Measurements from ENCODE around the gene AKAP8L.

DNA sequence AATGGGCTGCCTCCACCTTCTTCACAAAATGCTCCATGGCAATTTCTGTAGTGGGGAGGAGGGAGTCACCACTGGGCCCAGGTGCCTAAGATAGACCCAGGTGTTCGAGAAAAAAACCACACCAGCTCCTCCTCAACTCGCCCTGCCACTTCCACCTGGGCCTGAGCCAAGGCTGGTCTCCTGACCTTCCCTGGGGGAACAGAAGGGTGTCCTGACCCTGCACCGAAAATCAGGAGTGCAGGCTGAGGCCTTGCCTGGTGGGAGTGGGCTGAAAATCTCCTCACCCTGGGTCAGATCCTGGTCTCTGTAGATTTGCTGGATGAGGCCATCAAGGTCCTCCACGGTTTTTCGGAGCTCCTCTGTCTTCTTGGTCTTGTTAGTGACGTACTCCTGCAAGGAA, 21.6 kb downstream of the AKAP8L start:
- TF ChIP-seq POLR2AphosphoS5 (IDR thresholded peaks at IDR 0.05; ENCODE audit: low read depth, low read length): no peak
- no peak for TF ChIP-seq POLR2A (IDR thresholded peaks at IDR 0.05; ENCODE audit: low read depth, low read length)
- no peak for TF ChIP-seq POU2F2 (IDR thresholded peaks at IDR 0.05; ENCODE audit: low read depth, low read length)
- no peak for TF ChIP-seq TAF1 (IDR thresholded peaks at IDR 0.05; ENCODE audit: low read depth, low read length)
- TF ChIP-seq PAX5 (IDR thresholded peaks at IDR 0.05; ENCODE audit: insufficient read depth, low read length, severe bottlenecking): no peak
- no peak for TF ChIP-seq SPI1 (IDR thresholded peaks at IDR 0.05; ENCODE audit: low read depth, low read length)

Data from GM12891 (cell line).